ENCODE measurements around the gene LIN28B.
"Not testable (repeated sequence)": the region's sequence is repeated elsewhere in the genome, so short reads cannot be mapped to it uniquely, and the experiment has no call there.

LIN28B gene

DNA sequence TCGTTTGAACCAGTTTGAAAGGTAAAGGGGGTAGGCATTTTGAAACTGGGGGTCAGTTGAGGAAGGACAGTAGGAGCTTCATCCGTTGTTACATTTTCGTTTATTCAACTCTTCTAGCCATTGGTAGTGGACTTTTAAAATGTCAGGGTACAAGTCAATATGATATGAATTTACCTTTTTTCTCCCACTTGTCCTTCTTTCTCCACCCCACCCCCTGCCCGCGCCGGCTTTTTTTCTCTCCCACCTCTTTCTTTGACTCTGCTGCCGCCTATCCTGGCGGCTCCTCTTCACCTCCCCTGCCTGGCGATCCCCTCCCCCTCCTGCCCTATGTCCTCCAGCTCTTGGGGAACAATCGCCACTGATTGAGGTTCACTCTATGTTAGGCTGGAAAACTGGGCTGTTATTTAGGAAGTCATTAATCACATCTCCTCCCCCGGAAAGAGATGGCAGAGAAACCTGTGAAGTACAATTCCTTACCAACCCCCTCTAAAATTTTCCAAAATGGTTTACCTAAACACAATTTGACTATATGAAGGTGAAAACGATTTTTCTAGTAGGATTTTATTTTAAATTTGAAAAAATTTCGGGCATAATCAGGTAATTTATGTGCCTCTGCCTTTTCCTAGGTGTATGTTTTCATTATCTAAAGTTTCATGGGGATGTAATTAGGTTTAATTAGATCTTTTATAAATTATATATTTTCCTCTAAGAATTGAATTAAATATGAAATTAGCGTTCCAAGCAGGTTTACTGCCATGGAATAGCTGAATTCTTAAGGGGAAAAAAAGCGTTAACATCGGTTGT is 778 bp upstream of the LIN28B start:
- no peak for DNase-seq (ENCODE audit: low read depth in 2 of 2)

DNA sequence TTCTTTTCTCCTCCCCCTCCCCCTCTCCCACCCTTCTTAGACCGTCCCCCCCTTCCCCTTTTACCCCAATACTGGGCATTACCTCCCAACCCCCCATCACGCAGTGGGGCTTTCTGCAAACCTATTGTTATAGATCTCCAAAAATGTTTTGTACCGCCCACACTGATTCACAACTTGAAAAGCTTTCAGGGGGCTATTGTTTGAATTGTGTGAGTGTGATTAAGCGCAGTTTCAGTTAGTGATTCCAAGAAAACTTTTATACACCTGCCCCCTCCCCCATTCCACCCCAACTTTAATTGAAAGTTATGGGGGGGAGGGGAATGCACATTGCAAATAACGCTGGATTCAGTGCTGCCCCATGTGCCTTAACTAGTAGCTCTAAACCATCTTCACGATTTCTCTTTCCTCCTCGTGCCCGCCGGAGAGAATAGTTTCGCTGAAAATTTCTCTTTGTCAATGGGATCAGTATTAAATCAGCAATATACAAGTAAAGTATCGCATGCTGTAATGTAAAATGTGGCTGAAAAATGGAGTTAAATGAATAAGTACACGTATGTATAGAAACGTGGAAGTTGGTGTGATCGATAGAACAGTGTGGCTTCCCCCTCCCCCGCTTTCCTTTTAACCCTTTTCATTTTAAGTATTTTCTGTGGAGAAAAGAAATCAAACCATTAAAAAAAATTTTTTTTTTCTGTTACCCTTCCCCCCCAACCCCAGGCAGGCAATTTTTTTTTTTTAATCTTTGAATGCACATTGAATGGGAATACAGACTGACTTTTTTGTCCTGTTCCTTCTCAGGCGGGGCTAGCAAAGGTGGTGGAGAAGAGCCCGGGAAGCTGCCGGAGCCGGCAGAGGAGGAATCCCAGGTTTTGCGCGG is 632 bp downstream of the LIN28B start:
- DNase-seq (ENCODE audit: low read depth in 2 of 2), result no peak

DNA sequence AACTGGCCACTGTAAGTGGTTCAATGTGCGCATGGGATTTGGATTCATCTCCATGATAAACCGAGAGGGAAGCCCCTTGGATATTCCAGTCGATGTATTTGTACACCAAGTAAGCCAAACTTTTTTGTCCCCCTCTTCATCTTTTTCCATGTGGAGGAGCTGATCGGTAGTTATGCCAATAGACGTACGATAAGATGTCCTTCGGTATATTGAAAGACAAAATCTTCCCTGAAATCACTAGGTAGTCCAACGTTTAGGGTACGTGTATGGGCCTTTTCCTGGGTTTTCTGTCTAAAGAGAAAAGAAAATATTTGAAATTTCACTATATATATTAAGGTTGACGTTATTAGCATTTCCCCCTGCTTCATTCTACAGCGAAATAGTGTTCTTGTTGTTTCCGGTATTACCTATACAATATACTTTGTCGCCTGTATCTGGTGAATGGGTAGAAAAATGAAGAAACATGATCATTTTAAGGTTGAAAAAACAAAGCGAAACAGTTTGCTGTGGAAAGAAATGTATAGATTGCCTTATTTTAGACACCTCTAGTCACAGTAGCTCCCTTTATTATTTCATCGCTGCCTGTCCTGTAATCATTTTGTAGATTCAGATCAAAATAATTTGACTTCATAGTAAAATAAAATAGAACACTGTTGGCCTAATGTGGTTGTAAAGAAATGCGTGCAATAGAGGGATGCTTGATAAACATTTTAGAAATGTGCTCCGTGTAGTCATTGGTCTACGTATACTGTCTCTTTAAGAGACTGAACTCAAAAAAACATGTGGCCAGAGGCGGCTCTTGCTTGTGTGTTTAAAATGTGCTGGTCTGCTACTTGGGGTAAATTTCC is 1.5 kb downstream of the LIN28B start:
- no peak for DNase-seq (ENCODE audit: low read depth in 2 of 2)

DNA sequence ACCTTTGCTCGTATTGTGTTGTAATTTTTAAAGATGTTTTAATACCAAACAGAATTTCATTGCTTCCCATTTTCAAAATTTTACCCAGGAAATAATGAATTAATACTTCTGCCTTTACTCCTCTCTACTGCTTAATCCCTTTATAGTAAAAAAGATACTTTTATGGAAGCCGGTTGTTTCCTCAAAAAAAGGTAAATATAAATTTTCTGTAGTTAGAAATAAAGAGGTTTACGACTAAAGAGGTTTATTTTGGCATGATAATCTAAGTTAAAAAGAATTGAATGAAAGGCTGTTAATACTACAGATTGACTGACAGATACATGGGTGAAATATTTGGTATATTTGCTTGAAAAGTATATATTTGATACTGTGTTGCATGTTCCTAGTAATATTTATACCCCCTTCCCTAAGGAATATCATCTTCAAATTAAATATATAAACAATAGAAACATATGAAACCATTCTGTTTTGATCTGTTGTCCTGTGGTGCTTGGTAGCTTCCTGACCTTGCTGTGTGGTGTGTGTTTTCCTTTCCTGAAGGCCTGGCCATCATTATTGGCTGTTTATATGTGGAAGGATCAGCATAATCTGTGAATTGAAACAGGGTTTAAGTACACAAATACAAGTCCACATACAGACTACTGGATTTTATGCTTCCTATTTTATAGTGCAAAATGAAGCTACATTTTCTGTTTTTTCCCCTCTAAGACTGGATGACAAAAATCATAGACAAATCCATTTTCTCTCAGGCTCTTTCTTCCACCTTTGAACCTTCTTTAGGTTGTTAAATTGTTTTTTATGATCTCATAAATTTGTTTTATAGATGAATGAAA is 2.3 kb downstream of the LIN28B start:
- no peak for DNase-seq (ENCODE audit: low read depth in 2 of 2)

DNA sequence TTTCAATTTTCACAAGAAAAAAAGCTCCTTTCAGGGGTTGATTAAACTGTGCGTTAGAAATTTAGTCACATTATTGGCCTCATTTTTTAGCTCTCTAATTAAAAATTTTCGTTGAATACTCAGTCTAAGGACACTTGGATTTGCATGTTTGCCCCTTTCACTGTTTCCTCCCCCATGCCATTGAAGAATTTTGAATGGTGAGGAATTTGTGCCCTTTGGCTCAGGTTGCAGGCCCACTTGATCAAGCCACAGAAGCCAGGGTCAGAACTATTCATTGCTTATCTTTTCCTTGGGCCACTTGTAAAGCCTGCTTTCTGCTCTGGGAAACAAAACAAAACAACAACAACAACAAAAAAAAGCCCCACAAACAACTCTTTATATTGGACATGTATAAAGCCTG is 12.2 kb downstream of the LIN28B start:
- no peak for DNase-seq (ENCODE audit: low read depth in 2 of 2)

DNA sequence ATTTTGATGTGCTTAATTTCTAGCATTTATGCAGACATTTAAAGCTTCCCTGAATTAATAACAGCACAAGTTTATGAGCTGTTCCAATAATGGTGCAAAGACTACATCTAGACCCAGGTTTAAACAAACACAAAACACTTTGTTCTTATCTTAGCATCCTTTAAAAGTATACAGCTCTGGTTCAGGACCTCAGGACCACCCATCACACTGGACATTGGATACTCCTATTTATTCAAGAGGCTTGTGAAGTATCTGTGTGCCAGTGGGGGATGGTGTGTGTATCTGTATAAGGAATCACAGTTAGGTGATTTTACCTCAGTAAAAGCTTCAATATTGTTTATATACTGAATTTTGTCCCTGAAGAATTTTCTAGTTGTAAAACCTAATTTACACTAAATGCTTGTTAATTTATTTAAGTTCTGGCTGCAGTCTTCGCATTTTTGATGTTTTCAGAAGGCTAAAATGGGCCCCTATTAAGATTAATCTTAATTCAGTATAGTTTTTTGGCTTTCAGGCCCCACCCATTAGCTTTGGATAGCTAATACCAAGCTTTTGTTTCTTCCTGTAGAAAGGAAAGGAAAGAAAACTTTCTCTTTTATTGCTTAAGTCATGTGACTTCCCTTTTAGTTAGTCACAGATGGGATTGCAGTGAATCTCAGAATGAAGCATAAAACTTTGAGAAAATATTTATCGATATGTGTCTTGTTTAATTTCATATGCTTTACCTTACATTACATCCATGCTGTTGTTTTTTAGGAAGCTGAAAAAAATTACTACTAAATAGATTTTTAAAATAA is 13.1 kb downstream of the LIN28B start:
- DNase-seq (ENCODE audit: low read depth in 2 of 2), result no peak

DNA sequence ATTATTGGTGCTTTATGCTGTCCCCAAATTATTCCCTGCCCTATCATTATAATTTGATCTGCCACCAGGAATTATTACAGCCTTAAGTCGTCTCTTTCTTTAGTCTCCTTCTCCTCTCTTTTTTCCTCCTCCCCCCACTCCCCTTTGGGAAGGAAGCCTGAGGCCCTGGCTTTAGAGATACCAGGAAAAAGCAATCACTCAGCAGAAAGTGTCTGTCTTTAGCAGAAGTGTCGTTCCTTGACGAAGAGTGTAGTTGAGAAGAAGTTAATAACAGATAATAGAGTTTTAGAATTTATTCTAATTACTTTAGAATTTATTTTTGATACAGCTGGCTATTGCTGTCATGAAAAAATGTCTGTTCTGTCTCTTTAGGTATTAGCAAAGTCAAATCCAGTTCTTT is 16.5 kb downstream of the LIN28B start:
- no peak for DNase-seq (ENCODE audit: low read depth in 2 of 2)

DNA sequence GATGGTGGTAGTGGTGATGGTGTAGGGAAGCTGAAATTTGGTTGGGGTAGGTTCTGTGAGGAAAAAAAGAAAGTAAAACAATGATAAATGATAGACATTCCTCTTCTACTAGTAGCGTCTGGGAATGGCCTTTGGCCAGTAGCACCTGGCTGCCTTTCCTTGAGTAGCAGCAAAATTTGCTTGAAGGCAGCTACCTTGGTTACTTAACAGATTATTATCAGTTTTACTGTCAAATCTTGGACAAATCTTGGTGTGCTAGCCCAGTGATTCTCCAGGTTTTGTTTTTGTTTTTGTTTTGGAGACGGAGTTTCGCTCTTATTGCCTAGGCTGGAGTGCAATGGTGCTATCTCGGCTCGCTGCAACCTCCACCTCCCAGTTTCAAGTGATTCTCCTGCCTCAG is 26.4 kb downstream of the LIN28B start:
- DNase-seq (ENCODE audit: low read depth in 2 of 2), result no peak

DNA sequence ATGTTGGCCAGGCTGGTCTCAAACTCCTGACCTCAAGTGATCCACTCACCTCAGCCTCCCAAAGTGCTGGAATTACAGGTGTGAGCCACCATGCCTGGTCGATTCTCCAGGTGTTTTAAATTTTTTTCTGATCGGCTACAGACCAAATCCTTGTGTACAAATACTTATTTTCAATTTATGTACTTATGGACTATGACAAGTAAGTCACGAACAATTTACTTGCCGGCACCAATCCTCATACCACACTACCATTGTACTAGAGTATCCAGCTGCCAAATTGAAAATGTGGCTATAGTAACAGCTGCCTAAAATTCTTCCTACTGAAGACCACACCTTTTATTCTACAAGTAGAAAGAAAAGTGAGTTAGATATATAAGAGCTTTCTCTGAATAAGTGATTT is 26.9 kb downstream of the LIN28B start:
- DNase-seq (ENCODE audit: low read depth in 2 of 2), result no peak

DNA sequence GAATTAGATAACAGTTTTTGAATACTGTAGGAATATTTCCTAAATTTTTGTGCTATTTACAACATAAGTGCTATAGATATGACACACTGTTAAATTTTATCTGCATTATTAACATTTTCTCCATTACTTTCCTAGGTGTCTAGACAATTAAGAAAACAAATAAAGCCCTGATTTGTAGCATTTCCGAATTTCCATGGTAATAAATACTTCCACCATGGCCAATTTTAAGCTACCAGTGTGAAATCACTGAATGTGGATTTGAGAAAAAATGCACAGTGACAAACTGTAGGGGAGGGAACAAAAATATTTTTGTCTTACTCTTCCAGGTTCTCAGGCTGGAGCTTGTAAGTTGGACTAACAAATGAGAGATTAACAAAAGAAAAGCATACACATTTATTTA is 27.9 kb downstream of the LIN28B start:
- DNase-seq (ENCODE audit: low read depth in 2 of 2), result no peak

DNA sequence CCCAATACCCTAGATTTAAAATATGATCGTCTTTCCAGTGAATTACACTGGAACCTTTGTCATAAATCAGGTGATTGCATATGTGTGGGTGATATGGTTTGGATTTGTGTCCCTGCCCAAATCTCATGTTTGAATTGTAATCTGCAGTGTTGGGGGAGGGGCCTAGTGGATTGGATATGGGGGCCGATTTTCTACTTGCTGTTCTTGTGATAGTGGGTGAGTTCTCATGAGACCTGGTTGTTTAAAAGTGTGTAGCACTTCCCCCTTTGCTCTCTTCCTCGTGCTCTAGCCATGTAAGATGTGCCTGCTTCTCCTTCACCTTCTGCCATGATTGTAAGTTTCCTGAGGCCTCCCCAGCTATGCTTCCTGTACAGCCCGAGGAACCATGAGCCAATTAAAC is 29.0 kb downstream of the LIN28B start:
- not testable (repeated sequence) for DNase-seq (ENCODE audit: low read depth in 2 of 2)

DNA sequence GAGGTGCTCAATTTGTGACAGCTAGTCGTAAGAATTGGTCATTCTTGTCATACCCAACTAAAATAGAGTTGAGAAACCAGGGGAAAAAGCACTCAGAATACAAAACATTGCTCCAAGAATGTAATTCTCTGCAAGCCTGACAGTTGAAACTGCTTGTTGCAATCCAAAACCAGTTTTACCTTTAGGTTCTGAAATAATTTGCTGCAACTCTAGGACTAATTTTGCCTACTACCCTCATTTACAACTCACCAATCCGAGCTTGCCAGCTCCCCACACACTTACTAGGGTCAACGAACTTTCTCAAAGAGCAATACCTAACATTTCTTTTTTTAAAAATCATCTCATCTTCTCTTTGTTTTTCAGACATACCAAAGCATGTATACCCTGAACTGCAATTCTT is 29.7 kb downstream of the LIN28B start:
- DNase-seq (ENCODE audit: low read depth in 2 of 2), result no peak

DNA sequence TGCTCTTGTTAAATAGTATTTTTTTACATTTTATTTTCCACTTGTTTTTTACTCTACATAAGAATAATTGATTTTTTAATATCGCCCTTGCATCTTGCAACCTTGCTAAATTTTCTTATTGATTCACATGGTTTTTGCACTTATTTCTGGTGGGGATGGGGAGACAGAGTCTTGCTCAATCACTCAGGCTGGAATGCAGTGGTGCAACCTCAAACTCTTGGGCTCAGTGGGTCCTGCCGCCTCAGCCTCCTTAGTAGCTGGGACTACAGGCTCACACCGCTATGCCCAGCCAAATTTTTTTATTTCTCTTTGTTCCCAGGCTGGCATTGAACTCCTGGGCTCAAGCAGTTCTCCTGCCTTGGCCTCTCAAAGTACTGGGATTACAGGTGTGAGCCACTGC is 30.3 kb downstream of the LIN28B start:
- no peak for DNase-seq (ENCODE audit: low read depth in 2 of 2)

DNA sequence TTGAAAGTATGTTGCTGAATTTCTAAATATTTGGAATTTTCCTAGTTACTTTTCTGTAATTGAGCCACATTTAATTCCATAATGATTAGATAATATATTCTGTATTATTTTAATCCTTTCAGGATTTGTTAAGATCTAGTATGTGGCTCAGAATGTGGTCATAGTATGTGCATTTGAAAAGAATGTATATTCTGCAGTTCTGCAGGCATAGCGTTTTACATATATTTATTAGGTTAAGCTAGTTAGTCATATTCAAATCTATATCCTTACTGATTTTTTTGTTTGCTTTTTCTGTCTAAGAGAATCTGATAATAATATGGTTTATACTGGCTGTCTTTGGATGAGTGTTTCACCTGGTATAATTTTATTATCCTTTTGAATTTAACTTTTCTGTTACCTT is 33.2 kb downstream of the LIN28B start:
- no peak for DNase-seq (ENCODE audit: low read depth in 2 of 2)

DNA sequence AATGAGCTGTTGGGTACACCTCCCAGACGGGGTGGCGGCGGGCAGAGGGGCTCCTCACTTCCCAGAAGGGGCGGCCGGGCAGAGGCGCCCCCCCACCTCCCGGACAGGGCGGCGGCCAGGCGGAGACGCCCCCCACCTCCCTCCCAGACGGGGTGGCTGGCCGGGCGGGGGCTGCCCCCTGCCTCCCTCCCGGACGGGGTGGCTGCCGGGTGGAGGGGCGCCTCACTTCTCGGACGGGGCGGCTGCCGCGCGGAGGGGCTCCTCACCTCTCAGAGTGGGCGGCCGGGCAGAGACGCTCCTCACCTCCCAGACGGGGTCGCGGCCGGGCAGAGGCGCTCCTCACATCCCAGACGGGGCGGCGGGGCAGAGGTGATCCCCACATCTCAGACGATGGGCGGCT is 34.2 kb downstream of the LIN28B start:
- not testable (repeated sequence) for DNase-seq (ENCODE audit: low read depth in 2 of 2)

DNA sequence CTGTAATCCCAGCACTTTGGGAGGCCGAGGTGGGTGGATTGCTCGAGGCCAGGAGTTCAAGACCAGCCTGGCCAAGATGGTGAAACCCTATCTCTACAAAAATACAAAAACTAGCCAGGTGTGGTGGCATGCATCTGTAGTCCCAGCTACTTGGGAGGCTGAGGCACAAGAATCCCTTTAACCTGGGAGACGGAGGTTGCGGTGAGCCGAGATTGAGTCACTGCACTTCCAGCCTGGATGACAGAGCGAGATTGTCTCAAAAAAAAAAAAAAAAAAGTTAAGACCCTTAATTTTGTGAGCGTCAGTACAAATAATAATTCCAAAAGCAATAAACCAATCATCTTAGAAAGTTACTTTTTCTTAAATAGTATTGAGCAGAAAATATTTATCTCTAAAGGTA is 36.7 kb downstream of the LIN28B start:
- DNase-seq (ENCODE audit: low read depth in 2 of 2), result not testable (repeated sequence)

DNA sequence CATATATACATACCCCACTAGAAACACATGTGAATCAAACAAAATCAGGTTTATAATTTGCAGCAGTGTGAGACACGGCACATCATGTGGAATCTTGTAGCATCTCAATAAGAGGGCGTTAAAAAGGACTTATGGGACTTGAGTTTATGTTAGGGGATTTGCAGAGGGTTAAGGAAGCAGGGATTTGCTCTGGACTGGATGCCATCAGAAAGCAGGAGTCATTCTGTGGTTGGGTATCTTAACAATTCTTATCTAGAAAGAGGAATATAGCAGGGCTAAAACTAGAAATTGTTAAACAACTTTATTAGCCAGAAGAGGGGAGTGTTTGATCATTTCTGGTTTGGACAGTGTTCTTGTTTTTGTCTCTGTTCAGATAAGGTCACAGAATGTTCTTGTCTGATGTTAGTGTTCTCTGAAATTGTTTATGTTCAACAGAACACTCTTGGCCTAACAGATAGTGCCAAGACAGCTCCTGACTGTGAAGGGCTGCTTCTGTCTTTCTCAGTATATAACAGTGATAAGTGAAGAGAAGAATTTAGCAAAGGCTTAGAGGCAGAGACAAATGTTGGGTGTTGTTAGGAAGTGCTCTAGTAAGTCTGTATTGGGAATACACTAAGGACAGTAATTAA is 39.2 kb downstream of the LIN28B start:
- no peak for DNase-seq (ENCODE audit: low read depth in 2 of 2)

DNA sequence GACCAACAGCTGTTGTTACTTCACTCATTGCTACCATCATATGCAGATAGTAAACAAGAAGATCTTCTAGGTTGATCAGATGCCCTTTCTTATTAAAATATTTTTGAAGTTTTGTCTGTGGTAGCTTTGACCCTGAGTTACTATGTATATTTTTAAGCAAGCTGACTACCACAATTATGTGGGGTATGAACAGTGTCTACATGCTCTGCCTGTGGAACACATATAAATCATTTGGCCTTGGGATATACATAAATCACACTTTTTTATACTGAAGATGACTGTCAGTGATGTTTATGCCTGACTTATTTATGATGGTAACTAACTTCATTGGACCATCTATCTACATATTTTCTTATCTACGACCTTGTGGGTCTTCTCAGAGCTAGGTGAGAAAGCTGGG is 44.2 kb downstream of the LIN28B start:
- no peak for DNase-seq (ENCODE audit: low read depth in 2 of 2)

DNA sequence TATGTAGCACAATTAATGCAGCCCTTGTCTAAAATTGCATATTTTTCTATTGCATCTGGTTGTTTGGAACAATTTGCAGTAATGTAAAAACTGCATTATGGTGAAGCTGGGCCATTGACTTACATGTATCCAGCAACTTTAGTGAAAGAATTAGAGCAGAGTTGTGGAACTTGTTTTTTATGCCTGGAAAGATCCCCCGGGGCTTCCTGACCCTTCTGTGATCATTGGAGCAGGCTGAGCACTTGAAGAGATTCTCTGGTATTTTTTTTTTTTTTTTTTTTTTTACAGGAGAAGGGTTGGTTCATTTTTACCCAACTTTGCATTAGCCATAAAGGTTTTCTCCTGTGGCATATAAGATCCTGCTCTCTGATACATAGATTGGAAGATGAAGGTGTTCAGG is 45.0 kb downstream of the LIN28B start:
- DNase-seq (ENCODE audit: low read depth in 2 of 2), result no peak

DNA sequence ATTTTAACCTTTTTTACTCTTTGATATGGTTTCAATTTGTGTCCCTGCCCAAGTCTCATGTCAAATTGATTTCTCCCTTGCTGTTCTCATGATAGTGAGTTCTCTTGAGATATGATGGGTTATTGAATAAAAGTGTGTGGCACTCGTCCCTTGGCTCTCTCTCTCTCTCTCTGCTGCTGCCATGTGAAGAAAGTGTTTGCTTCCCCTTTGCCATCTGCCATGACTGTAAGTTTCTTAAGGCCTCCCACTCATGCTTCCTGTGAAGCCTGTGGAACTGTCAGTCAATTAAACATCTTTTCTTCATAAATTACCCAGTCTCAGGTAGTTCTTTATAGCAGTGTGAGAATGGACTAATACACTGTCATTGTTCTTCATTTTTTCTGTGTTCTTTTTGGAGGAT is 48.5 kb downstream of the LIN28B start:
- no peak for DNase-seq (ENCODE audit: low read depth in 2 of 2)

Measured in stimulated activated CD8-positive, alpha-beta memory T cell treated with anti-CD3 and anti-CD28 coated beads, Interleukin-7, amount 100 ng/mL, for 1 hour (primary cell).